D721Med (cell line): ENCODE measurements around the gene NOL8.

Source experiments
- DNase-seq: peaks from one replicate; pipeline ENCODE4 v3.0.0; 2011; ENCODE audit warnings: low spot score; ENCODE audit not compliant: insufficient read length
- FAIRE-seq: peaks from 2 replicates; lab custom pipeline; 2011; peaks lifted over from hg19 to GRCh38; lab: Jason Lieb, UNC
- TF ChIP-seq, protein P1 (sequence below): IDR thresholded peaks from 2 replicates; pipeline ENCODE4 v1.5.1; 2012; ENCODE audit warnings: mild to moderate bottlenecking, control low read depth; ENCODE audit not compliant: insufficient read depth; ENCODE audit errors: missing control alignments

The NOL8 gene

DNA sequence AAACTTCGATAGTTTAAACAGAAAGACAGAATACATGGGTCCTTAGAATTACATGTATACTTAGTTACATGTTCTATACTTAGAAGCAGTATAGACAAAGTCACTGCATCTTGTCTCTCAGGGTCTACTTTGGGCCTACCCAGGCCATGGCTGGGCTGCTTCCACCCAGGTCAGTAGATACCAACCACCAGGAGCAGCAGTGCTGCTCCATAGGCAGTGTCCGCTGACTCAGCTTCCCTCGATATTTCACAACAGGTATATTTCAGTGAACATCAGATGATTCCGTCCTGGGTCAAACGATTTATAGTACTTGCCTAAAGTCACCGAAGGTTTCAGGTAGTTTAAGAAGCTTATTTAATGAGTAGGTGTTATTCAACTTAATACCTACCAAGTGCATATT lies 49.6 kb downstream of the NOL8 start:
- TF ChIP-seq, protein P1, sequence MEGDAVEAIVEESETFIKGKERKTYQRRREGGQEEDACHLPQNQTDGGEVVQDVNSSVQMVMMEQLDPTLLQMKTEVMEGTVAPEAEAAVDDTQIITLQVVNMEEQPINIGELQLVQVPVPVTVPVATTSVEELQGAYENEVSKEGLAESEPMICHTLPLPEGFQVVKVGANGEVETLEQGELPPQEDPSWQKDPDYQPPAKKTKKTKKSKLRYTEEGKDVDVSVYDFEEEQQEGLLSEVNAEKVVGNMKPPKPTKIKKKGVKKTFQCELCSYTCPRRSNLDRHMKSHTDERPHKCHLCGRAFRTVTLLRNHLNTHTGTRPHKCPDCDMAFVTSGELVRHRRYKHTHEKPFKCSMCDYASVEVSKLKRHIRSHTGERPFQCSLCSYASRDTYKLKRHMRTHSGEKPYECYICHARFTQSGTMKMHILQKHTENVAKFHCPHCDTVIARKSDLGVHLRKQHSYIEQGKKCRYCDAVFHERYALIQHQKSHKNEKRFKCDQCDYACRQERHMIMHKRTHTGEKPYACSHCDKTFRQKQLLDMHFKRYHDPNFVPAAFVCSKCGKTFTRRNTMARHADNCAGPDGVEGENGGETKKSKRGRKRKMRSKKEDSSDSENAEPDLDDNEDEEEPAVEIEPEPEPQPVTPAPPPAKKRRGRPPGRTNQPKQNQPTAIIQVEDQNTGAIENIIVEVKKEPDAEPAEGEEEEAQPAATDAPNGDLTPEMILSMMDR = no peak
- DNase-seq = no peak
- no peak for FAIRE-seq

DNA sequence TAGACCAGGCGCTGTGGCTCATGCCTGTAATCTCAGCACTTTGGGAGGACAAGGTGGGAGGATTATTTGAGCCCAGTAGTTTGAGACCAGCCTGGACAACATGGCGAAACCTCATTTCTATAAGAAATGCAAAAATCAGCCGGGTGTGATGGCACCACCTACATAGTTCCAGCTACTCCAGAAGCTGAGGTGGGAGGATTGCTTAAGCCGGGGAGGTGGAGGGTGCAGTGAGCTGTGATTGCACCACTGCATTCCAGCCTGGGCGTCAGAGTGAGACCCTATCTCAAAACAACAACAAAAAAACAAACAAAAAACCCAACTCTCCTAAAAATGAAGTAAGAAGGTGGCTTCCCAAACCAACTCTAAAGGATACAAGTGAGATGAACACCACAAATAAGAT lies 54.6 kb downstream of the NOL8 start:
- DNase-seq (no peak), FAIRE-seq (no peak)
- TF ChIP-seq, protein P1 = no peak

DNA sequence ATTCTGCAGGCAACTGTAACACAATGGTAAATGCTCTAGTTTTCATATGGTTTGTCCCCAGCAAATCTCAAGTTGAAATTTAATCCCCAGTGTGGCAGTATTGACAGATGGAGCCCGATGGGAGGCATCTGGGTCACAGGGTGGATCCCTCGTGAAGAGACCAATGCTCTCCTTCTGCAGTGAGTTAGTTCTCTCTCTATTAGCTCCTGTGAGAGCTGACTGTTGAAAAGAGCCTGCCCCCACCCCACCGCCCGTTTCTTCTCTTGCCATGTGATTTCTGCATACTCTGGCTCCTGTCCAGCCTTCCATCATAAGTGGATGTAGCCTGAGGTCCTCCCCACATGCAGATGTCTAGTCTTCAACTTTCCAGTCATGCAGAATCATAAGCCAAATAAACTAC lies 58.7 kb downstream of the NOL8 start:
- TF ChIP-seq, protein P1 = no peak
- FAIRE-seq (no peak), DNase-seq (no peak)

DNA sequence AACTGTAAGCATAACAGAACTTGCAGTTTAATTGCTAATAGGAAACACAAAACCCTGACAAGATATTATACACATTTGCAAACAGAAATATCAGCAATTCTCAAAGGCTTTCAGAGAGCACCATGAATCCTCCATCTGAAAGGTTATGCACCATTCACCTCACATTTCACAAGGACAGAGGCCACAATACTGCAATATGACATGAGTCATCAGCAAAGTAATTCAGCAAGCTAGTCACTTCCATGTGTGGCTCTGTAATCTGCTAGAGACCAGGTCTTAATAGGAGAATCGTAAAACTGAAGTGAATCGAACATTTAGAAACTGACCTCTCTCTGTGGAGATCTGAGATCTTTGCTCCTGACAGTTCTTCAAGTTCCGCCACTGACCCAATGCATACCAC lies 60.0 kb downstream of the NOL8 start:
- no peak for DNase-seq
- TF ChIP-seq, protein P1 = no peak
- no peak for FAIRE-seq

DNA sequence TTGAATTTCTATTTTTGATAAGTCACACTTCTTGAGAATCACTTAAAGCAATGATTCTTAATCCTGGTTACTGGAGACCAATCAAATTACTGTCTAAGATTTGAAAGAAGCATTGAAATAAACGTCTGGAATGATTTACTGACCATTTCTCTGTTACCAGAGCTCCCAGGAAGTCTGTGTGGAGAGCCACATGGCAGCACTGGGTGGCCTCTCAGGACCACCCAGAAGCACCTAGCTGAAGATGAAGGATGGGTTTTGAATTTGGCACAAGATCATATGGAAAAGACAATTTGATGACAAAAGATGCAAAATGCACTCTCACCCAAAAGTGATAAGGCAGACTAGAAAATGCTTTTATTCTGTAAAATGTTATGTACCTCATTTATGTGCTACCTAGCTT lies 62.0 kb downstream of the NOL8 start:
- TF ChIP-seq, protein P1 = no peak
- FAIRE-seq (no peak), DNase-seq (no peak)

DNA sequence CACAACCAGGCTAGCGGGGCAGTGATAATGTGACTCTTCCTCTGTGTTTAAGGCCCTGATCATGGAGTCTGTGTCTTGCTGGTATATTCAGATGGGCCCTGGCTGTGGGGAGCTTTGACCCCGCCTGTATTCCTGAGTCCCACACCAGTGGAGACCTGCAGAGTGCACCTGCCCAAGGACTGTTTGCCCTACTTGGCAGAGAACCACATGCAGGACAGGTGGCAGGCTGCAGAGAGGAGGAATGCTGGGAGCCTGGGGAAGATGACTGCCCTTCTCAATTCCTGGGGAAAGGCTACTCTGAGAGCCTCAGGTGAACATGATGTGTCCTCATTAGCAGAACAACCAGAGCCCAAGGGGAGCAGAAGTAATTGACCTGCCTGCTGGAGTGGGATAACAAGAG lies 67.8 kb downstream of the NOL8 start:
- DNase-seq (no peak), FAIRE-seq (no peak)
- TF ChIP-seq, protein P1 = no peak

DNA sequence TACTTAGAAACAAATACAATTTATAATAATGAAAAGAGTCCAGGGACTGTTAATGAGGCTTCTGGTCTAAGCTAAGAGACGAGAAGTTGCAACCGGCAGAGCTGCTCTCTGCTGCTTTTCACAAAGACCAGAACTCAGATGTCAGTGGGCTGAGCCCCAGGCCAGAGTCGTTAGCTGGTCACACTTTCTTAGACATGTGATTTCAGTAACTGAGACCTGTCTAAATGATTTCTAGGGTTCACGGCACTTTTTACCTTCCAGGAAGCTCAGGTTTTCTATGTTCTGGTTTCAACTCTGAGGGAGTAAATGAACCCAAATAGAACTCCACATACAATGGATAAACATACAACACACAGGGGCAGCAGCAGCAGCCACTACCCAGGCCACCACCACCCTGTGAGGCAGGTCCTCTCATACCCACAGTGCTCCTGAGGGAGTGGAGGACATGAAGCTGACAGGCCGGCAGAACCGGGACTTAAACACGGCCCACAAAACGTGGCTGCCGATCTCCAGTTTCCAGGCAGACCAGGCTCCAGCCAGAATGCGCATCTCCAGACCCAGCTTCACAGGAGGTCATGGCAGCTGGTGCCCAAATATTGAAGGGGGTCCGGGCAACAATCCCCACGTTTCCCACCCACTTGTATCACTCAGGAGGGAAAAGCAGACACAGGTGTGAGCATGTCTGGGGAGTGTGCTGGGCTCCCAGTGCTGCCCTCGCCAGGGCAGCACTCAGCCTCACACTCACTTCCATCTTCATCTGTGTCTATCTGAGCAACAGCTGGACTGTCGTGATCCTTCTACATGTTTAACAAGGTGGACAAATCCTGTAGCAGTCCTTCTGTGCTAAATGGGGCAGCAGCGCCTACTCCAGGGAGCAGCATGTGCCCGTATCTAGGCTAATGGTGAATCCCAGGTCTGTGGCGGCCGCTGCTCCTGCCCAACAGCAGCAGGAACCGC lies 70.5 kb downstream of the NOL8 start:
- FAIRE-seq (no peak), DNase-seq (no peak)
- TF ChIP-seq, protein P1 = no peak
